Measurements from ENCODE around the gene JMJD7.

JMJD7 gene

DNA sequence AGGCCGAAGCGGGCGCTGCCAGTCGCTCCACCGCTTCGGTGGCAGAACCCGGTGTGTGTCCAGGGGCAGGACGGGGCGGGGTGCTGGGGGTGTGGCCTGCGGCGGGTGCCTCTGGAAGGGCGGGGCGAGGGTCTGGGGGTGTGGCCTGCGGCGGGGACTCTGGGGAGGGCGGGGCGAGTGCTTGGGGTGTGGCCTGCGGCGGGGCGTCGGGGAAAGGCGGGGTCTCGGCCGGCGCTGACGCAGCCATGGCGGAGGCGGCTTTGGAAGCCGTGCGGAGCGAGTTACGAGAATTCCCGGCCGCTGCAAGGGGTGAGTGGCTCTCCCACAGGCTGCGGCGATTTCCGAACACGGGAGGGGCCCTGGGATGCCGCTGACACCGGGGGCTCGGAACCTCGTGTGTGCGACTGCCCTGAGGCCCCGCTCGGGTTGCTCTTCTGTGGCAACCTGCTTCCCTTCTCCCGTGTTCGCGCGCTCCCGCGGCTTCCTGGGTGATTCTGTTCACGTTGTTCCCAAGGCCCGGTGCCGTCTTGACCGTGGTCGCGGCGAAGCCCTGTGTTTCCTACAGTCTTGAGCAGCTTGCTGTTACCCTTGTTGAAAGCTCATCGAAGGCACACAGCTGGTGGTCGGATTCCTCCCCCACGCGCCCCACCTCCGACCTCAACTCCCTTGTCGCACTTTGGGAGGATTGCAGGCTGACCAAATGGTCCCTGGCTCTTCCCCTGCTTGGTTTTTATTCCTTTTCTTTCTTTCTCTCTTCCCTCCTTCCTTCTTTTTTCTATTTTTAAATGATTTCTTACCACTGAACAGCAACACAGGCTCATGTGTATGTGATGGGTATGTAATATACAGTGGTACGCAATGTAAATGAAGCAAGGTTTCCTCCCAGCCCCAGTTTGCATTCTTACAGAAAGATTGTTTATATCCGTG, at the start of gene JMJD7:
Gene JMJD7 (plus strand): TSS at position 213 of the 927 bp plus-strand sequence. CDS start 33 bp downstream, at position 246.
- DNase-seq, result peak; percentile 38

DNA sequence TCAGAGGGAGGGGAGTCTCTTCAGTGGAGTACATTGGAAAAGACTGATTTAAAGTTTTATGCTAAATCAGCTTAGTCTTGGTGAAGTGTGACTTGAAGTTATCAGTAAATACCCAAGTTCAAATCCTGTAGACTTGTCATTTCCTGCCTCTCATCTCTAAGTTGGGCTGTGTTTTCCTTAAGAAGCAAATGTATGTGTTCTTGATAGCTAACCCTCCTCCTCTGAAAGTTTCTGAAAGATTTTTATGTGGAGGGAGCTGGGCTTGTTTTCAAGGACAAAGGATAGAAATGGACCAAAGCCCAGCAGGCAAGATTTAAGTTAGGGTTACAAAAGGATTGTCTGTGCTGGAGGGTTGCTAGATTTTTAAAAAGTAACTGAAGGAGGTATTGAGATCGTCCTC, 49.4 kb upstream of the JMJD7 start:
- no peak for DNase-seq

DNA sequence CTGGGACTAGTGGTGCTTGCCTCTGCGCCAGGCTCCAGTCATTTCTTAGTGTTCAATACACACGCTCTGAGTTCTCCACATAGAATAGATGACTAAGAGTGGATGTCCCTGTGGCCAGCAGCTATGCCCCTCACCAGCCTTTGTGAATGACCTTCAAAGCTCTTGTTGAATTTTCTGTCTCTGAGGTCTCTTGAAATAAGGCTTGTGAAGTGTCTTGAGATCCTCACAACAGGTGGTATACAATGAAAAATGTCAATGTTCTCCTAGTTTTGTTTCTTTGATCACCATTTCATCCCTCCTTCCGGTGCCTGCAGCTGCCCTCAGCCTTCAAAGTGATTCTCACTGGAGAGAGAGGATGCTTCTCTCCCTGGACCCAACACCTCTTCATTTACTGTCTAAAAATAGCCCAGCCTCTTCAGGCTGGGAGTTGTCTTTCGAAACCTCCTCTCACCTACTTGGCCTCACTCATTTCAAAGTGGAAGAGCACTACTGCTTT, 48.2 kb upstream of the JMJD7 start:
- no peak for DNase-seq

DNA sequence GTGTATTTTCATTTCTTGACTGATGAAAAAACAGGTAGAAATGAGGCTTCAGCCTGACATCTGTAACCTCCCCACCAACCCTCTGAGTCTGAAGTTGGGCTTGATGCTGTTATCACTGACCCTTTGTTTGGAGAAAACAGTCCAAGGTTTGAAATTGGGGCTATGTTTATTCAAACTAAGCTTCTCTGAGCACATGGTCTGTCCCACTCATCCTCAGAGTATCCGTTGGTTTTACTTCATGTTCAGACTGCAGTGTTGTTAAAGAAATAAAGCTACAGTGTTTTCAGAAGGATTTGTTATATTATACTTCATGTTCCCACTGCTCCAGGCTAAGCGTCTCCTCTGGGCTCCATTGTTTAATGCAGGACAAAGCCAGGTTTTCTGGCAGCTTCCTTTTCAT, 47.6 kb upstream of the JMJD7 start:
- DNase-seq, result no peak

DNA sequence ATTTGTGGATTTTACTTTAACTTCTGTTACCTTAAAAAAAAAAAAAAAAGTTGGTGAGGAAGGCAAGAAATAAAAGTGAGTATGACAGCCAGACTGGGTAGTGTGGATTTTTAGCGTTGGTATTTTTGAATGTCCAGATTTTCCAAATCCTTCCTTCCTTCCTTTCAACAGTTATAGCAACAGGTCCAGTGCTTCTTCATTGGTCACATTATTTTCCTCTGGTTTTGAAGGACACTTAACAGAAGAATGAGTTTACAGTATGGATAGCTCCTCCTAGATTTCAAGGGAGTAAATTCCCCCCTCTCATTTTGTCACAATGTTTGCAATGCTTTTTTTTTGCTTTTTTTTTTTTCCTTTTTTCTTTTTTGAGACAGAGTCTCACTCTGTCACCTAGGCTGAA, 47.2 kb upstream of the JMJD7 start:
- DNase-seq, result no peak

DNA sequence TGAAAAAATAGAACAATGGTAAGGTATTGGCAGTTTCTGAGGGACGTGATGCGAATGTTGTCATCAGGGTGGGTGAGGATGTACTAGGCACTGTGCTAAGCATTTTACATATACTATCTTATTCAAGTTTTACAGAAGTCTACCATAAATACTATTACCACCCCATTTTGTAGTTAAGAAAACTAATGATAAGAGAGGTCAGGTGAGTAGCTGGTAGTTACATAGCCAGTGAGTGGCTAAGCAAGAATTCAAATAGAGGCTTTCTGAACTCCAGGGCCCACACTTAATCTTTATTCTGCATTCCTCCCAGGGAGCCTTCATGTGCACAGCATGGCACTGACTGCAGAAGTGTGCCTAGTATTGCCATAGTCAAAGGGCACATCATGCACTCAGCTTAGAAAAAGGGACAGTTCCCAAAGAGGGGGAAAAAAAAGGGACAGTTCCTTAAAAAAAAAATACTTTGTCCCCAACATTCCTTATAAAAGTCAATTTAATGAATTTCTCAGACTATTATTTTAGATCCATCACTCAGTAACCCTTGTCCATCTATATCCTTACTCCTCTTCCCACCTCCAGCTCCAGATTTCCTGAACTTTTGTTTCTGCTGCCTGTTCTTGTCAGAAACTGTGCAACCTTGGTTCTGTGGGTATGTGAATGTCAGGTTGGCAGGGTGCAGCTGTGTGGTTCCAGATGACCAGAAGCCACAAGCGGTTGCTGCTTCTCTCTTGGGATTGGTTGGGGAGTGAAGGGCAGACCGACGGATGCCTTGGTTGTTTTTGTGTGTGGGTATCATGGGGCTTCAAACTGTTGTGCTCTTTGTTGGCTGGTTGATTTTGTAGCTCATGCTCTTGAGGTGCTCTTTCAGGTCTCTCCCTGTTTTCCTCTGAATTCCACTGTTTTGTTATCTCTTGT, 45.3 kb upstream of the JMJD7 start:
- DNase-seq, result no peak

DNA sequence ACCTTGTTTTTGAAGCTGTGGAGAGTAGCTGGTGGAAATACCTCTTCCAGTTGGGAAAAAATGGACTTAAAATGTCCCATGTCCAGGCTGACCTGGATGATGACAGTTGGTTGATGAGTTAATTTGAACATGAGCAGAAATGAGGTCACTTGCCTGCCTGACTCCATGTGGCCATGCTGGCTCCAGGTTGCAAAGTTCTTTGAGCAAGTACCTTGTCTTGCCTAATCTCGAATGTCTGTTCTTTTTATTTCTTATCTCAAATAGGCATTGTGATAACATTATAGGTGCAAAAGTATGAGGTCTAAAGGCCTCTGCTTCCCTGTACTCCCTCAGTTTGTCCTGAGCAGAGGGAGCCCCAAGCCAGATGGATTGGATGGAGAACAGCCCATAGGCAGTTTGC, 44.6 kb upstream of the JMJD7 start:
- no peak for DNase-seq

DNA sequence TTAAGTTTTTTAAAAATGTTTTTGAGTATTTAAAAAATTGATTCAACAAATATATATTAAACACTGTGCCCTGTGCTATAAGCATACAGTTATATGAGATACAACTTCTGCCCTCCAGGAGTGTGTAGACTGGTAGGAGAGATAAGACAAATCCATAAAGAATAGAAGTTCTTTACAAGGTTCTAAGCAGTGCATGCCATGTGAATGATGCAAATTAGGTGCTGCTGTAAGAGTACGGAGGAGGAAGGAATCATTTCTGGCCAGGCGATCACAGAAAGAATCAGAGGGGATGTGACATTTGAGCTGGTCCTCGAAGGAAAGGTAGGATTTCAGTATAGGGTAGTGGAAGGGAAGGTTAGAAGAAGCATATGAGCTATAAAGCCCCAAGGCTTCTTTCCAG, 39.6 kb upstream of the JMJD7 start:
- DNase-seq, result no peak

DNA sequence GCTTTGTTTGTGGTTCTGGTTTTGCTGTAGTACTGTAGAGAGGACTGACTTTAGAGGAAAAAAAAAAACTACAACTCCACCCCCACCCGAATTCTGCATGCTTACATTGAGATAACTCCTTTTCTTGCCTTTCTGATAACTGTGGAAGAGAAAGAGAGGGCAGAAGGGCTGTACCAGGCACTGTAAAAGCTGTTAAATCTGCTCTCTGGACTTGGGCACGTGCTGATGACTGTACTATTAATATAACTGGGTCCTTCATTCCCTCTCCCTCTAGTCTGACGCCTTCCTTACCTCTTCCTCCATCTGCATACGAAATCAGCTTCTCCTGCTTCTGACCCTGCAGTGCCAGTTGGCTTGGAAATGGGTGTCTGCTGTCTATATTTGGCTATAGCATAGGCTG, 38.7 kb upstream of the JMJD7 start:
- DNase-seq, result no peak

DNA sequence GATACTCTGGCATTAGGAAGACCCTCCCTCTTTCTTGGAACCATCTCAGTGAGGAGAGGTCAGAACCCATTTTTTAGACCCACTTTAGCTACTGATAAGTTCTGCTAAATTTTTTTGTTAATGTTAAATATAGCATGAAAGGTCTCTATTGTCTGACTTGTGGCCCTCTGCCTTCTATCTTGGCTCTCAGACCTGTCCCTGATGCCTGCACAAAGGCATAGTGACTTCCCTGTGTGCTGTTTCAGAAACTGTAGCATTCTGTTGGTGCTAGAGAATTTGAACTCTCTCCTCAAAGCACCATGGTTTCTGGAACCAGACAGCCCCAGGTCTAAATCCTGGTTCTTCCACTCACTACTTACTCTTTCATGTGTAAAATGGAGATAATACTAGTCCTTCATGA, 38.2 kb upstream of the JMJD7 start:
- DNase-seq, result no peak

DNA sequence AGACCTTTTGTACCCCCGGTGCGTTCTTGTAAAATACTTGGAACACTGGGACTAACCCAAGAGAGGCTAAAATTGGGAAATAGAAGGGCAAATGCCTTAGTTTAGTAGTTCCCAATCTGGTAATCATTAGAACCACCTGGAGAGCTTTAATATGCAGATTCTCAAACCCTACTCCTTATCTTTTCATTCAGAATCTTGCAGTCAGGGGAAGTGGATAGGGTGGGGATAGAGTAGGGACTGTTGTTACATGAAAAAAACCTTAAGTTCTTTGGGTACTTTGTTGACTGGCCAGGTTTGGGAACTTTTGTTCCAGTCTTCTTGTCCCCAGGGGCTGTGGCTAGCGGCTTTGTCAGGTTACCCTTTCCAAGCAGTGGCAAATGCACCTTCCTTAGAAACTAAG, 37.7 kb upstream of the JMJD7 start:
- no peak for DNase-seq

DNA sequence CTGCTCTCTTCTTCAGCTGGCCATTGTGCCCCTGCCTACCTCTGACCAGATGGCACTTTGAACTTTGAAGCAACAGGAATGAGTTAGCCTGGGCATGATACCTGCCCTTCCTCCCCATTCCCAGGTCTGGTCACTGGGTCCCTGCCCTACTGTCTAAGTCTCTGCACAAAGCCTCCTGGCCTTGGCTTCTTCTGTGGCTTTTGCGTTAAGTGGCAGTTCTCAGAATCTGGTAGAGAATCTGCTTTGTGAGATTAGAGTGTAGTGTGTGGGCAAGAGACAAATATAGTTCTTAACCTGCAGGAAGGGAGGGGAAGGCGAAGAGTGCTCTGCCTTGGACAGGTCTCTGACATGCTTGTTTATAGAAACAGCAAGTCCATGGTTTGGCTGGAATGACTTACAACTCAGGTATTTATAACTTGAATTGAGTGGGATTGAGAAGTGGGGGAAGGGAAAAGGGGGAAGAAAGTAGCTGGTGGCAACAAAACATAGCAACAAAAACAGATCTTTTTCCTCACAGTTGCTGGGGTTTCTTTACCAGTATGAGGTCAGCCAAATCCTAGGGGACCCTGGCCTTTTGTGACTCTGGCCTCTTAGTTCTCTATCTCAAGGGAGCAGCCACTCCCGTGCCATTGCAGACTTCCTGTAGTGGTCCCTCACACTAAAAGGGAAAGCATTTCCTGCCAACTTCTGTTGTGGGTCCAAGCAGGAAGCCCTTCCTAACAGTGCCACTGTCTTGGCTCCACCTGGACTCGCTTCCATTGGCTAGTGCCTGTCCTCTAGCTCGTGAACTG, 36.9 kb upstream of the JMJD7 start:
- DNase-seq, result no peak

DNA sequence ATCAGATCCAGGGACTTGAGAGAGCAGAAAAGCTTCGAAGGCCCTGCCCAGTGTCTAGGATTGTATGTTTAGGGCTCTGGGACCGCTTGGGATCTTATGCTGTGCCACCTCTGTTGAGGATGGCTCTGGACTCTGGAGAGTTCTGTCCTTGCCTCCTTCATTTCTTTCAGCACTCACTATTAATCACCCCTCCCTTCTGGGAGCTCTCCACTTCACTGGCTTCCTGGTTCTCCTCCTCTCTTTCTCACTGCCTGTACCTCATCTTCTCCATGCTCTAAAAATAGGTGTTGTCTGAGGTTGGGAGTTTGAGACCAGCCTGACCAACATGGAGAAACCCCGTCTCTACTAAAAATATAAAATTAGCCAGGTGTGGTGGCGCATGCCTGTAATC, 36.4 kb upstream of the JMJD7 start:
- DNase-seq, result no peak

DNA sequence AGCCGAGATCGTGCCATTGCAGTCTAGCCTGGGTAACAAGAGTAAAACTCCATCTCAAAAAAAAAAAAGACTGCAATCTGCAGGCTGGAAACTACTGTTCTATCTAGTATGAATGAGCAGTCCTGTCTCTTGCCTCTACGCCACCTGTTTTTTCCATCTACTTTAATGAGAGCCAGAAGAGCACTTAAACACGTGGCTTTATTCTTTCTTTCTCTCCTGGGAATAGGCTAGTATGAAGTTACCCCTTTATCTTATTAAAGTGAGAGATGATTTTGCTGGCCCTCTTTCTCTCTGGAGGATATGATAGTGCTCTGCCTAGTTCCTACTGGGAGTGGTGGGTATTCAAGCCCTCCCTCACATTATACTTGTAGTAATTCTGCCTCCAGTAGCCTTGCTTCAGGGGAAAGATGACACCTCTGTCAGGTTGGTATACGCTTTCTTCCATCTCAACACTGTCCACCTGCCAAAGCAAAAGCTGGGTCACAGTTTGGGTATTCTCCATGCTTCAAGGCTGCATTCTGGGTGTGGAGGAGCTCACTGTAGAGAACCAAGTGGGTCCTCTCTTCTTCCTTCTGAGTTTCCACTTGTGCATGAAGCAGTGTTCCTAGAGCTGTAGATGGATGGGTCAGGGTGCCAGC, 35.8 kb upstream of the JMJD7 start:
- DNase-seq, result no peak

DNA sequence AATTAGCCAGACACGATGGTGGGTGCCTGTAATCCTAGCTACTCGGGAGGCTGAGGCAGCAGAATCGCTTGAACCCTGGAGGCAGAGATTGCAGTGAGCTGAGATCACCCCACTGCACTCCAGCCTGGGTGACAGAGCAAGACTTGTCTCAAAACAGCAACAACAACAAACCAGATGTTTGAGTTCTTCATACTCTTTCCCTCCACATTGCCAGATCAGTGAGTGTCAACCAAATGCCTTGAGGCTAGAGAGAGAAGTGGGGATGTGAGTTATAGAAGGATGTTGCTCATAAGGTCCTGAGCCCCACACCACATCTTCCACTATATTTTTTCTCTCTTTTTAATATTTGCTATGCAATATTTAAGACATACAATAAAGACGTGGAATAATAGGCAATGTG, 33.8 kb upstream of the JMJD7 start:
- no peak for DNase-seq

DNA sequence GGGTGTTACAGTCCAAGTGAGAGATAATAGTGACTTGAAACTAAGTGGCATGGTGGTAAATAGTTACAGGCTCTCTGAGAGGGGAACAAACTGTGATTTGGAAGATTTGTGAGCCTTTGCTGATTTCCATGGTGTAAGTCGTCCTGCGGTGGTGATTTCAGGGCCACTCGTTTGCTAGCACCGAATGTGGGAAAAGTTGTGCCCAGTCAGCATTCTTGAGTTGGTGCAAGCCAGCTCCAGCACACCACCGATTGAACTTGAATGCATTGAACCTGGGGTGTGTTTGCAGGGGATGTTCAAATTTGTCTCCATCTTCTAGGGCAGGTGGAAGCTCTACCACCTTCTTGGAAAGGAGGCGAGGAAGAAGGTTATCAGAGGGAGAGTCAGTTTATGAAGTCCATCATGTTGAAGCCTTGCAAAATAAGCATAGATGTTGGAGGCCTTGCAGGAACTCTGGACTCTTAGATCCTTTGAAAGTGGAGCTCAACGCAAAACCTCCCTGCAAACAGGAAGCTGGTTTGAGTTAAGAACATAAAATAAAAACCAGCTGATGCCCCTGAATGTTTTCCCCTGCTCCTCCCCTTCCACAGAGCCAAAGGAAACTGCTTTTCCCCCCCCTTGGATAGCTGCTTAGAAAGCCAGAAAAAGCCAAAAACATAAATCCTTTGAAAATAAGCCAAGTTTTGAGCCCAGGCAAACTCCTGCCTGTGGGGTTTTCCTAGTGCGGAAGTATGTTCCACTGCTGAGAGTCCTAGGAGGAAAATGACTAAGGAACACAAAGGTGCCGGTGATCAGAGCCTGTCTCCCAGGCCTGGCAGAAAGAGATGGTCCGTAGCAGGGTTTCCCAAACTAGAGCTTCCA, 31.7 kb upstream of the JMJD7 start:
- no peak for DNase-seq

DNA sequence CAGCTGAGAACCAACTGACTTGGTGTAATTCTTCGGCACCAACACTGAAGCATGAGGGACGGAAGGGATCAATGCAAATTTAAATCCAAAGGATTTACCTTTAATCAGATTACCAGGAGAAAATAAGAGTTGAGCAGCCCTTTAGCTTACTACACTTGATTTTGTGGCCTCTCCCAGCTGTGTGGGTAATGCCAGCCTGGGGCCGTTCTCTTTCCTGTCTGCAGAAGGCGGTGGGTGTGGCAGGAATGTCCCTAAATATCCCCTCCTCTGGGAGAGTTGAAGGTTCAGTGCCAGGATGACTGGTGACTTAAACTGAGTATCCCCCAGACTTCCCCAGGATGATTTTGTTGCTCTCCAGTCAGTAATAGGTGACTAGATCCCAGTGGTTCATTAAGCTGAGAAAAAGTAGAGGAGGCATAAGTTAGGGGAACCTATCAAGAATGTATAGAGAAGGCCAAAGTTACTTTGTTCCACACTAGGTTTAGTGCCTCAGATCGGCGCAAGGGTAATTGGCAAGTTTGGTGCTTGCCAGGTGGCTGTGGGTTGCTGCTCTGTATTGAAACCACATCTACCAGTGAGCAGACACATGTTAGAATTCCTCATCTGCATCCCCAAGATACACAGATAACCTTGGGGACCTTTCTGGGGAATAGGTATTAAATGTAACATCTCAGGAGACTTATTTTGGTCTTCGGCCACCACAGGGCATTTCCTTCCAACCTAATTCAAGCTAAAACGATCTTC, 30.5 kb upstream of the JMJD7 start:
- DNase-seq, result no peak

DNA sequence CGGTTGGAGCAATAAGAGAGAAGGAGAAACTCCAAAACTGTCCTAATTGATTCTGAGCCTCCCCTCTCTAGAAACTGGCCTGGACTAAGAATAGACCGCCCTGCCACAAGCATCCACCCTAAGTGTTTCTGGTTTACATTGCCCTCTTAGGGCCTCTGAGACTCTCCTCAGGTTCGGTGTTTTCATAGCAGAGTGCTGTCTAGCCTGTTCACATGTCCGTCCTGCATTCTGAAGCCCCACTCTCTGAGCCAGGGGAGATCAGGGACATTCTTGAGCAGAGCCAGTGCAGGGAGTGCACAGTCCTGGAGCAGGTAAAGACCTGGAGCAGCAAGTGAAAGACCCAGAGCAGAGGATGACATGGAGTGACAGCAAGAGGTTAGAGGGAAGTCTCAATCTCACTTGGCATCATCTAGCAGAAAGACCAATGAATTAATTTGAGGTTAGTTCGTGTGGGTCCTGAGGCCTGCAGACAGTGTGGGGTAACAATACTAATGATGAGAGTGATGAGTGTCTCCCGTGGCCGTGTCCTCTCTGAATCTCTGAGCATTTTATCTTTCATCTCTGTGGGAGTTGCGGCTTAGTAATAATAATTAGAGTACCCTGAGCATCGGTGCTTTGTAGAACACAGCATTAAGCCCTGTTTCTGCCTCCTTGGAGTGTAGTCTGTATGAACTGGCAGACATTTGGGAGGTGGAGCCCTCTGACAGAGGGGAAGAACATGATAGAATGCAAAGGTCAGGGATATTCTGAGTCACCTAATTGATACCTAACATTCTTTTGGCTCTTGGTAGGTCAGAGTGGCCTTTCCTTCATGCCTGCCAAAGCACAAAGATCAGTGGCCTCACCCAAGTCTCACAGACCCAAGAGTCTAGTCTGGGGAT, 29.0 kb upstream of the JMJD7 start:
- no peak for DNase-seq

DNA sequence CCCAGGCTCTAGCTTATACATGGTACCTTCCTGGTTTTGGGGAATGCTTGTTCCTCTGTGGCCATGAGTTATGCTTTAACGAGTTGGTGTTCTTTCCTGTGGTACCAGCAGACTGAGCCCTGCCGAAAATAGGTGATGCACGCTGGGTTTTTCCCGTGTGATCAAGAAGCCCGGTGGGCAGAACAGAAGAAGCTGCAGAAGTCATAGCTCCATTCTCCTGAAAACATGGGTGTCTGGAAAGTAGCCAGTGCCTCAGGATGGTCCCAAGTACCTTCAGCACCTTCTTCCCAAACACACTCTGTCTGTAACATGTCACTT, 28.4 kb upstream of the JMJD7 start:
- DNase-seq, result no peak

DNA sequence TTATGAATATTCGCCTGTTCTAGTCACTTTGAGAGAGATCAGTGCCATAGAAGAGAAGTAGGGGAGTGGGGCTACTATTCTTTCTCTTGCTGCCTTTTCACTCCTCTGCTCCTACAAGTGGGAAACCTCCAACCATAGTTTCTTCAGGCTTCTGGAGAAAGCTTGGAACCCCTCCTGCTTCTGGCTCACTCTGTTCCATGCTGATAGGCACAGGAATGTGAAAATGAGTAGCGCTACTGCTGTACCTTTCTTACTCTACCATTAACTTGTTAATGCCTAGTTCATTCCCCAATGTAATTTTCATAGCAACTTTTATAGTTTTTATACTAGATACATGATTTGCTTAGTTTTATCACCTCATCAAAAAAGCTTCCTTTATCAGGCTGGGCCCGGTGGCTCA, 26.7 kb upstream of the JMJD7 start:
- DNase-seq, result no peak
